C4-2B (cell line): ENCODE results near the gene CTNNA2.

ENCODE experiments used
- H3K27ac ChIP-seq: fragments of 450-650 bp; 2 replicates; pipeline ENCODE4 v1.5.1; 2017
- CTCF ChIP-seq: fragments of 450-650 bp; conservative IDR thresholded peaks from 2 replicates; pipeline ENCODE4 v1.5.1; 2017; ENCODE audit warnings: mild to moderate bottlenecking
- ZFX ChIP-seq: fragments of 450-650 bp; IDR thresholded peaks from 2 replicates; pipeline ENCODE4 v1.6.1; 2017

The CTNNA2 gene

GRCh38 chr2:80014637-80015036 lies 501.8 kb downstream of the CTNNA2 start:
- TF ChIP-seq ZFX: no peak
- TF ChIP-seq CTCF: no peak
- no peak overlapping the region for H3K27ac ChIP-seq

- TF ChIP-seq ZFX: no peak
- no peak for TF ChIP-seq CTCF
- H3K27ac ChIP-seq: no peak overlapping the region
Observed at GRCh38 chr2:80016171-80016570, 503.3 kb downstream of the CTNNA2 start.

GRCh38 chr2:80019571-80020460 lies 507.0 kb downstream of the CTNNA2 start:
- TF ChIP-seq CTCF (no peak), ZFX (no peak)

GRCh38 chr2:80022018-80022417 lies 509.2 kb downstream of the CTNNA2 start:
- TF ChIP-seq ZFX (no peak), CTCF (no peak)
- H3K27ac ChIP-seq: no peak overlapping the region

More at GRCh38 chr2:80019571-80020460, 507.0 kb downstream of the CTNNA2 start:
- H3K27ac ChIP-seq: no peak overlapping the region

- no peak overlapping the region for H3K27ac ChIP-seq
- TF ChIP-seq CTCF (no peak), ZFX (no peak)
Observed at GRCh38 chr2:80026040-80026729, 513.3 kb downstream of the CTNNA2 start.

GRCh38 chr2:80028051-80028450 lies 515.2 kb downstream of the CTNNA2 start:
- H3K27ac ChIP-seq: no peak overlapping the region
- TF ChIP-seq ZFX: no peak
- no peak for TF ChIP-seq CTCF

- TF ChIP-seq ZFX (no peak), CTCF (no peak)
- no peak overlapping the region for H3K27ac ChIP-seq
Observed at GRCh38 chr2:80028584-80028983, 515.7 kb downstream of the CTNNA2 start.
